OCI-LY7 (cell line): Measurements from ENCODE around the gene BST1. TPM values are rescaled to one million over a fixed set of nuclear protein-coding genes. Genes with fewer than 3 reads are reported as not detected.
A peak's percentile ranks its signal among the peaks of the same experiment; 100 is the strongest.

Experiments
- BruUV-seq: library from RNA; stranded (reverse); fragments of 400-500 nt; replicated peaks from 2 replicates; lab custom pipeline; 2021; lab: Mats Ljungman, UMichigan
- CTCF ChIA-PET: fragments of 300-600 bp; sonication (Branson Sonifier 250); formaldehyde crosslinking; loops from one replicate; lab custom pipeline; 2022; ENCODE audit warnings: antibody characterized with exemption; ENCODE audit not compliant: unreplicated experiment; lab: Charles Lee
- POLR2A ChIA-PET: fragments of 300-600 bp; sonication (Branson Sonifier 250); formaldehyde crosslinking; loops from one replicate; lab custom pipeline; 2022; ENCODE audit warnings: antibody characterized with exemption; lab: Charles Lee
- DNase-seq: peaks from one replicate; pipeline ENCODE4 v3.0.0-alpha.2; 2015; ENCODE audit warnings: low spot score
- H2AFZ ChIP-seq: fragments of 200-600 bp; sonication (generic), shearing (Covaris generic); 2 replicates; pipeline ENCODE4 v1.6.1; 2014; ENCODE audit warnings: mild to moderate bottlenecking, antibody characterized with exemption, low read length, moderate library complexity
- H3K27ac ChIP-seq: fragments of 200-600 bp; sonication (generic); 2 replicates; pipeline ENCODE4 v1.5.1; 2014; ENCODE audit warnings: mixed run types, low read depth, mild to moderate bottlenecking, moderate library complexity, low read length, inconsistent platforms; ENCODE audit not compliant: poor library complexity, severe bottlenecking
- H3K36me3 ChIP-seq: fragments of 200-600 bp; sonication (generic); 2 replicates; pipeline ENCODE4 v1.6.1; 2014; ENCODE audit warnings: mild to moderate bottlenecking, antibody characterized with exemption, low read length, moderate library complexity, mixed read lengths; ENCODE audit not compliant: insufficient read depth
- H3K4me1 ChIP-seq: fragments of 200-600 bp; sonication (generic); 2 replicates; pipeline ENCODE4 v1.5.1; 2014; ENCODE audit warnings: mild to moderate bottlenecking, low read length; ENCODE audit not compliant: insufficient read depth, poor library complexity, severe bottlenecking
- H3K4me2 ChIP-seq: fragments of 200-600 bp; sonication (generic); 2 replicates; pipeline ENCODE4 v1.6.1; 2014; ENCODE audit warnings: mild to moderate bottlenecking, low read length
- H3K4me3 ChIP-seq: fragments of 200-600 bp; sonication (generic); 2 replicates; pipeline ENCODE4 v1.5.1; 2014; ENCODE audit warnings: mild to moderate bottlenecking, low read depth, low read length; ENCODE audit not compliant: poor library complexity, severe bottlenecking
- H3K79me2 ChIP-seq: fragments of 200-600 bp; sonication (generic); 2 replicates; pipeline ENCODE4 v1.6.1; 2016; ENCODE audit warnings: low read depth, mild to moderate bottlenecking, low read length, moderate library complexity, mixed read lengths; ENCODE audit not compliant: insufficient read depth
- H3K9me2 ChIP-seq: fragments of 200-600 bp; sonication (generic); 2 replicates; pipeline ENCODE4 v1.6.1; 2016; ENCODE audit warnings: mild to moderate bottlenecking, low read length, mixed read lengths; ENCODE audit not compliant: insufficient read depth
- H3K9me3 ChIP-seq: fragments of 200-600 bp; sonication (generic); 2 replicates; pipeline ENCODE4 v1.6.1; 2014; ENCODE audit warnings: mild to moderate bottlenecking, mixed run types, low read length, mixed read lengths
- H4K20me1 ChIP-seq: fragments of 200-600 bp; sonication (generic); 2 replicates; pipeline ENCODE4 v1.6.1; 2014; ENCODE audit warnings: mild to moderate bottlenecking, antibody characterized with exemption, low read length, moderate library complexity, mixed read lengths; ENCODE audit not compliant: insufficient read depth
- EZH2phosphoT487 ChIP-seq: fragments of 200-600 bp; sonication (generic); IDR thresholded peaks from 2 replicates; pipeline ENCODE4 v1.6.1; 2018; ENCODE audit warnings: low read depth, borderline replicate concordance, mild to moderate bottlenecking, mixed run types, antibody characterized with exemption, low read length, moderate library complexity, mixed read lengths
- intact Hi-C: fragments of 100-400 bp; cut with micrococcal nuclease; formaldehyde crosslinking; loops from one replicate; pipeline ENCODE4 v1.10.0; 2022; ENCODE audit not compliant: unreplicated experiment
- total RNA-seq, 2 experiments: library from RNA; depleted of rRNA in 1 of 2; stranded (reverse); fragments of >200 nt in 1 of 2; shearing (Covaris generic) in 1 of 2; gene quantifications; 2 replicates each; pipeline ENCODE4 v1.2.3, GENCODE V29; 2014 to 2022
- TF ChIP-seq, protein P1 (sequence below): fragments of 200-600 bp; sonication (generic); conservative IDR thresholded peaks from 2 replicates; pipeline ENCODE4 v1.5.1; 2014; ENCODE audit warnings: mild to moderate bottlenecking, antibody characterized with exemption, low read length, moderate library complexity, mixed read lengths

The BST1 gene
- total RNA-seq, 2 experiments from 2014 or later, result 0.21 to 0.50 TPM

DNA sequence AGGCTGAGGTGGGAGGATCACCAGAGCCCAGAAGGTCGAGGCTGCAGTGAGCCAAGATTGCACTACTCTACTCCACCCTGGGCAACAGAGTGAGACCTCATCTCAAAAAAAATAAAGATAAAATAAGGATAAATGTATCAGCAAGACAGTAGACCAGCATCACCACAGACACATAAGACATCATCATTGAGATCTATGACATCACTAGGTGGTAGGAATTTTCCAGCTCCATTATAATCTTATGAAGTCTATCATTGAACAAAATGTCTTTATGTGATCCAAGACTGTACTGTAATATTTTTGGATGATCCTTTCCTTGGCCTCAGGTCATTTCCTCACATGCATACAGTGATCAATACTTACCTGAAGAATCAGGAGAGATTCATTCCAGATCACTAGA lies 29.5 kb upstream of the BST1 start:
- Histone ChIP-seq H2AFZ (no peak overlapping the region), H3K9me3 (peaks cover 6% of the 10 kb centered on the region; the same call in 1 of the 2 replicates), H3K27ac (no peak overlapping the region), H3K79me2 (peaks cover 82% of the 10 kb centered on the region), H3K4me3 (no peak overlapping the region), H3K4me1 (peaks cover 65% of the 10 kb centered on the region), H4K20me1 (peaks cover 5% of the 10 kb centered on the region; the same call in 1 of the 2 replicates), H3K4me2 (no peak overlapping the region), H3K9me2 (no peaks in the 10 kb centered on the region), H3K36me3 (peaks cover 53% of the 10 kb centered on the region)
- CTCF ChIA-PET, result interaction anchor here (0.9 kb wide), 1 partner anchor 16 kb away, joined by 3 read pairs; no protein-coding TSS in a partner anchor
- BruUV-seq, result no TSS peak
- intact Hi-C loops, result no loop called here
- TF ChIP-seq, protein P1, sequence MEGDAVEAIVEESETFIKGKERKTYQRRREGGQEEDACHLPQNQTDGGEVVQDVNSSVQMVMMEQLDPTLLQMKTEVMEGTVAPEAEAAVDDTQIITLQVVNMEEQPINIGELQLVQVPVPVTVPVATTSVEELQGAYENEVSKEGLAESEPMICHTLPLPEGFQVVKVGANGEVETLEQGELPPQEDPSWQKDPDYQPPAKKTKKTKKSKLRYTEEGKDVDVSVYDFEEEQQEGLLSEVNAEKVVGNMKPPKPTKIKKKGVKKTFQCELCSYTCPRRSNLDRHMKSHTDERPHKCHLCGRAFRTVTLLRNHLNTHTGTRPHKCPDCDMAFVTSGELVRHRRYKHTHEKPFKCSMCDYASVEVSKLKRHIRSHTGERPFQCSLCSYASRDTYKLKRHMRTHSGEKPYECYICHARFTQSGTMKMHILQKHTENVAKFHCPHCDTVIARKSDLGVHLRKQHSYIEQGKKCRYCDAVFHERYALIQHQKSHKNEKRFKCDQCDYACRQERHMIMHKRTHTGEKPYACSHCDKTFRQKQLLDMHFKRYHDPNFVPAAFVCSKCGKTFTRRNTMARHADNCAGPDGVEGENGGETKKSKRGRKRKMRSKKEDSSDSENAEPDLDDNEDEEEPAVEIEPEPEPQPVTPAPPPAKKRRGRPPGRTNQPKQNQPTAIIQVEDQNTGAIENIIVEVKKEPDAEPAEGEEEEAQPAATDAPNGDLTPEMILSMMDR, result no peak
- no peak for TF ChIP-seq EZH2phosphoT487
- DNase-seq, result no peak
- POLR2A ChIA-PET, result interaction anchor here (0.6 to 8.4 kb wide), 7 partner anchors 10 to 419 kb away, joined by 3 to 67 read pairs (median 3); partner anchors contain the start of gene FBXL5

DNA sequence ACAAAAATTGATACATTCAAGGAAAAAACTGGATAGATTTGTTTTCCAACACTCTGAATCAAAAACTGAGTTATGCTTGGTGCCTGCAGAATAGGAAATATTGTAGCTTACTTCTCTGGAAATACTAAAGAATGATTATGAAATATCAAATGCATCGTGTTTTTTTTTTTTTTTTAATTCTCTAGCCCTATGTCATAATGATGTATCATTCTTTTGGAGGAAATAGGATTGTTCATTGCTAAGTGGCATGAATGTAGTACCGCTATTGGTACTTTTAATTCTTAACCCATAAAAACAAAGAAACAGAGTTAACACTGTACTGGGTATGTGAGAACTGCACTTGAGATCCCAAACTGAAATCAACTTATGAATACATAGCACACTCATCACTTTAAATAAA lies 28.8 kb upstream of the BST1 start:
- Histone ChIP-seq H3K4me1 (peaks cover 72% of the 10 kb centered on the region), H3K9me3 (peaks cover 6% of the 10 kb centered on the region; the same call in 1 of the 2 replicates), H3K4me3 (no peak overlapping the region), H3K9me2 (no peaks in the 10 kb centered on the region), H3K36me3 (peaks cover 46% of the 10 kb centered on the region), H2AFZ (no peak overlapping the region), H4K20me1 (peaks cover under 1% of the 10 kb centered on the region; the same call in 1 of the 2 replicates), H3K4me2 (peak overlapping the region; percentile 78), H3K27ac (no peak overlapping the region), H3K79me2 (peaks cover 88% of the 10 kb centered on the region)
- no peak for TF ChIP-seq EZH2phosphoT487
- TF ChIP-seq, protein P1, result no peak
- ChIA-PET CTCF (no interaction called here), POLR2A (interaction anchor here (0.6 to 8.4 kb wide), 5 partner anchors 10 to 420 kb away, joined by 3 to 67 read pairs (median 7); partner anchors contain the start of gene FBXL5)
- intact Hi-C loops, result loop anchor here (2.0 kb wide), 1 partner anchor 671 kb away; the partner anchor contains the start of gene CPEB2
- DNase-seq, result no peak
- no TSS peak for BruUV-seq

DNA sequence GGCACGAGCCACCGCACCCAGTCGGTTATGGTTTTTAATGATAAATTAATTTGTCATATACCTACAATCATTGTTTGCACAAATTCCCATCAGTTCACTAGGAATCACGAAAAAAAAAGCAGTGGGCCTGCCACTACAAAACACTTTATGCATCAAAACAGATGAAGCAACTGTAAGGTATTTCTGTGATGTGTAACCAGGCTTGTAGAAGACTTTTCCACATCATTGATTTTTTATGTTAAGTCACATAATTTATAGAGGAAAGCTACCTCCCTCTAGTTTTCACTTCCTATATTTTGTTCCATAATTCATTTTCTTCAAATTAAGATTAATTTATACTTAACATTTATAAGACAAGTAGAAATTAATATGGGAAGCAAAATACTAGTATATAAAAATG lies 27.9 kb upstream of the BST1 start:
- CTCF ChIA-PET, result interaction anchor here (1.0 kb wide), 1 partner anchor 11 kb away, joined by 4 read pairs; no protein-coding TSS in a partner anchor
- Histone ChIP-seq H3K36me3 (peaks cover 43% of the 10 kb centered on the region), H3K79me2 (peaks cover 88% of the 10 kb centered on the region), H4K20me1 (no peaks in the 10 kb centered on the region; the same call in 1 of the 2 replicates), H3K4me3 (peak overlapping the region; percentile 90), H3K27ac (peak overlapping the region; percentile 82), H3K9me3 (peaks cover 6% of the 10 kb centered on the region; the same call in 1 of the 2 replicates), H2AFZ (no peak overlapping the region), H3K9me2 (no peaks in the 10 kb centered on the region), H3K4me2 (peak overlapping the region; percentile 78), H3K4me1 (peaks cover 81% of the 10 kb centered on the region)
- no TSS peak for BruUV-seq
- TF ChIP-seq EZH2phosphoT487, result no peak
- DNase-seq, result peak; percentile 54
- POLR2A ChIA-PET, result interaction anchor here (0.6 to 8.4 kb wide), 6 partner anchors 9 to 517 kb away, joined by 3 to 67 read pairs (median 8); partner anchors contain the start of gene FBXL5
- intact Hi-C loops, result loop anchor here (1.0 to 2.0 kb wide), 2 partner anchors 196 to 672 kb away; partner anchors contain the start of gene CPEB2
